Mesendoderm (in vitro differentiated cells): ENCODE measurements around the gene APOBR.
"Not testable (repeated sequence)": the region's sequence is repeated elsewhere in the genome, so short reads cannot be mapped to it uniquely, and the experiment has no call there.

Experiments used
- DNase-seq: peaks from one replicate; pipeline ENCODE4 v3.0.0; 2013
- H2AK5ac ChIP-seq: 2 replicates; pipeline ENCODE4 v1.6.1; 2013; ENCODE audit warnings: low read length, inconsistent platforms
- H2BK120ac ChIP-seq: 2 replicates; pipeline ENCODE4 v1.6.1; 2013; ENCODE audit warnings: low read depth, mild to moderate bottlenecking, low read length, moderate library complexity, mixed read lengths
- H2BK15ac ChIP-seq: replicated peaks from 2 replicates; pipeline ENCODE4 v1.6.1; 2013; ENCODE audit warnings: low read depth, mild to moderate bottlenecking, moderate library complexity
- H2BK5ac ChIP-seq: 2 replicates; pipeline ENCODE4 v1.6.1; 2013; ENCODE audit warnings: low read length, inconsistent platforms
- H3K18ac ChIP-seq: 2 replicates; pipeline ENCODE4 v1.6.1; 2013; ENCODE audit warnings: mild to moderate bottlenecking, low read length, mixed read lengths
- H3K23ac ChIP-seq: one replicate; pipeline ENCODE4 v1.6.1; 2013; ENCODE audit warnings: low read length
- H3K27ac ChIP-seq: 2 replicates; pipeline ENCODE4 v1.5.1; 2013; ENCODE audit warnings: low read depth, mild to moderate bottlenecking, inconsistent platforms, low read length, moderate library complexity
- H3K27me3 ChIP-seq: 2 replicates; pipeline ENCODE4 v1.6.1; 2013; ENCODE audit warnings: low read length, control low read depth, mild to moderate bottlenecking, inconsistent platforms; ENCODE audit not compliant: insufficient read depth, poor library complexity
- H3K36me3 ChIP-seq: 2 replicates; pipeline ENCODE4 v1.6.1; 2013; ENCODE audit warnings: low read length, inconsistent platforms; ENCODE audit not compliant: control insufficient read depth, insufficient read depth
- H3K4ac ChIP-seq: one replicate; pipeline ENCODE4 v1.6.1; 2013; ENCODE audit warnings: low read depth, mild to moderate bottlenecking, low read length, moderate library complexity
- H3K4me1 ChIP-seq: 2 replicates; pipeline ENCODE4 v1.6.1; 2013; ENCODE audit warnings: low read depth, low read length, inconsistent platforms; ENCODE audit not compliant: control insufficient read depth
- H3K4me2 ChIP-seq: 2 replicates; pipeline ENCODE4 v1.6.1; 2013; ENCODE audit warnings: low read length
- H3K4me3 ChIP-seq: 2 replicates; pipeline ENCODE4 v1.5.1; 2013; ENCODE audit warnings: mild to moderate bottlenecking, low read length
- H3K56ac ChIP-seq: one replicate; pipeline ENCODE4 v1.6.1; 2013; ENCODE audit warnings: low read length
- H3K79me1 ChIP-seq: 2 replicates; pipeline ENCODE4 v1.6.1; 2013; ENCODE audit warnings: low read length, inconsistent platforms
- H3K79me2 ChIP-seq: 2 replicates; pipeline ENCODE4 v1.6.1; 2013; ENCODE audit warnings: mild to moderate bottlenecking, low read length; ENCODE audit not compliant: control insufficient read depth, insufficient read depth
- H3K9ac ChIP-seq: 2 replicates; pipeline ENCODE4 v1.6.1; 2013; ENCODE audit warnings: low read length, inconsistent platforms
- H4K5ac ChIP-seq: one replicate; pipeline ENCODE4 v1.6.1; 2013; ENCODE audit warnings: low read length
- H4K8ac ChIP-seq: one replicate; pipeline ENCODE4 v1.6.1; 2013; ENCODE audit warnings: low read depth, mild to moderate bottlenecking, control low read depth, low read length, moderate library complexity
- WGBS: extraction: QIAGEN DNeasy Blood & Tissue Kit; methylation state at CpG from one replicate; pipeline ENCODE4 v1.1.7; 2013; ENCODE audit warnings: low lambda C conversion rate, missing lambda C conversion rate; ENCODE audit not compliant: insufficient coverage; ENCODE audit errors: extremely low coverage; 5-methylcytosine and 5-hydroxymethylcytosine counted together

APOBR gene

GRCh38 chr16:28540346-28540745 lies 45.9 kb downstream of the APOBR start:
- H3K4ac ChIP-seq, result no peak overlapping the region
- H4K5ac ChIP-seq, result no peak overlapping the region
- H3K4me1 ChIP-seq, result no peaks in the 10 kb centered on the region
- H2AK5ac ChIP-seq, result no peak overlapping the region
- H3K23ac ChIP-seq, result no peak overlapping the region
- no peak overlapping the region for H3K56ac ChIP-seq
- no peaks in the 10 kb centered on the region for H3K79me1 ChIP-seq
- H3K79me2 ChIP-seq, result no peaks in the 10 kb centered on the region
- DNase-seq, result no peak
- no peak overlapping the region for H3K18ac ChIP-seq
- no CpG with 5 or more reads among the region's 3 CpGs for WGBS
- H3K27me3 ChIP-seq, result no peaks in the 10 kb centered on the region
- H2BK120ac ChIP-seq, result no peak overlapping the region
- H3K36me3 ChIP-seq, result no peaks in the 10 kb centered on the region
- no peak overlapping the region for H4K8ac ChIP-seq
- H3K4me3 ChIP-seq, result no peak overlapping the region
- no peak overlapping the region for H3K4me2 ChIP-seq
- no peak overlapping the region for H3K9ac ChIP-seq
- no peak overlapping the region for H2BK15ac ChIP-seq
- no peak overlapping the region for H3K27ac ChIP-seq
- H2BK5ac ChIP-seq, result no peak overlapping the region

GRCh38 chr16:28542646-28543045 lies 48.2 kb downstream of the APOBR start:
- no peaks in the 10 kb centered on the region for H3K79me2 ChIP-seq
- no peak overlapping the region for H2AK5ac ChIP-seq
- no peak overlapping the region for H4K8ac ChIP-seq
- H3K56ac ChIP-seq, result no peak overlapping the region
- no CpG with 5 or more reads among the region's 7 CpGs for WGBS
- H3K23ac ChIP-seq, result no peak overlapping the region
- H2BK120ac ChIP-seq, result no peak overlapping the region
- no peaks in the 10 kb centered on the region for H3K36me3 ChIP-seq
- no peak overlapping the region for H2BK15ac ChIP-seq
- no peak overlapping the region for H3K18ac ChIP-seq
- no peak overlapping the region for H3K4me2 ChIP-seq
- no peak overlapping the region for H4K5ac ChIP-seq
- H3K79me1 ChIP-seq, result no peaks in the 10 kb centered on the region
- no peak overlapping the region for H3K27ac ChIP-seq
- DNase-seq, result no peak
- H2BK5ac ChIP-seq, result no peak overlapping the region
- no peak overlapping the region for H3K9ac ChIP-seq
- H3K27me3 ChIP-seq, result no peaks in the 10 kb centered on the region
- H3K4me1 ChIP-seq, result no peaks in the 10 kb centered on the region
- H3K4me3 ChIP-seq, result no peak overlapping the region
- no peak overlapping the region for H3K4ac ChIP-seq

DNA sequence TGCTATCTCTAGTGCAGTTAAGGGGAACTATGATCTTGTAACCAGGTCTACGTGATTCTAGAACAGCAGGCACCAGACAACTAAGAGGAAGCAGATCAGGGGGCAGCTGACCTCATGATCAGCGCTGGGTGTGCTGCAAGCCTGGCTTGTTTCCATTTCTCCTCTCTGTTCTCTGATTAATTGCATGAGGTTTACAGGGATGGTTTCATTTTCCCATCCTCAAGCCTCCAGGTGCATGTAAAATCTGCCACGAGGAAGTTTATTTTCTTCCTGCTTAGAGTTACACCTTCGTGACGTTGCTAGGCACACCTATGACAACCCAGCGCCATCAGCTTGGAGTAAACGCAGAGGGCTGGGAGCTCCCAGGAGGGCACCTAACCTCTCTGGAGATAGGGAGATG lies 48.6 kb downstream of the APOBR start:
- Histone ChIP-seq H3K36me3 (no peaks in the 10 kb centered on the region), H4K5ac (no peak overlapping the region), H4K8ac (no peak overlapping the region), H3K4me3 (no peak overlapping the region), H2AK5ac (no peak overlapping the region), H2BK15ac (no peak overlapping the region), H3K23ac (no peak overlapping the region), H3K4me2 (no peak overlapping the region), H3K4ac (no peak overlapping the region), H3K79me2 (no peaks in the 10 kb centered on the region), H3K18ac (no peak overlapping the region), H2BK120ac (no peak overlapping the region), H3K27ac (no peak overlapping the region), H3K79me1 (no peaks in the 10 kb centered on the region), H3K4me1 (no peaks in the 10 kb centered on the region), H3K27me3 (no peaks in the 10 kb centered on the region), H3K9ac (no peak overlapping the region), H3K56ac (no peak overlapping the region), H2BK5ac (no peak overlapping the region)
- no CpG with 5 or more reads among the region's 7 CpGs for WGBS
- no peak for DNase-seq

GRCh38 chr16:28544998-28545397 lies 50.6 kb downstream of the APOBR start:
- H2BK120ac ChIP-seq, result no peak overlapping the region

DNA sequence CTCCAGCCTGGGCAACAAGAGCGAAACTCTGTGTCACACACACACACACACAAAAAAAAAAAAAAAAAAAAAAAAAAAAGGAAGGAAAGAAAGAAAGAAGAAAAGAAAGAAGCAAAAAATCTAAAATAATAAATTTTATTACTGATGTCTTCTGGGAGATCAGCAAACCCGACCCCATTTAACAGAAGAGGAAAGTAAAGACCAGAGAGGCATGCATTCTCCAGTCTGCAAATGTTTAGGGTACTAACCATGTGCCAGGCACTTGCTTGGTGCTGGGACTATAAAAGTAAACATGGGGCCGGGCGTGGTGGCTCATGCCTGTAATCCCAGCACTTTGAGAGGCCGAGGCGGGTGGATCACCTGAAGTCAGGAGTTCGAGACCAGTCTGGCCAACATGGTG lies 51.5 kb downstream of the APOBR start:
- H3K4me1 ChIP-seq, H3K27me3 ChIP-seq, H3K4me3 ChIP-seq, H2BK120ac ChIP-seq, H3K56ac ChIP-seq, H3K27ac ChIP-seq, H3K79me1 ChIP-seq, H3K36me3 ChIP-seq, H3K9ac ChIP-seq, H2BK5ac ChIP-seq, H3K4ac ChIP-seq, H3K4me2 ChIP-seq, H4K8ac ChIP-seq, H4K5ac ChIP-seq, H2BK15ac ChIP-seq, H3K79me2 ChIP-seq, DNase-seq, H3K23ac ChIP-seq, H2AK5ac ChIP-seq, H3K18ac ChIP-seq: not testable (repeated sequence)
- WGBS, result no CpG with 5 or more reads among the region's 7 CpGs

More at GRCh38 chr16:28544998-28545397, 50.6 kb downstream of the APOBR start:
- H2BK5ac ChIP-seq, result no peak overlapping the region
- no peak overlapping the region for H3K56ac ChIP-seq
- no peak overlapping the region for H4K8ac ChIP-seq
- no peaks in the 10 kb centered on the region for H3K36me3 ChIP-seq
- no peak for DNase-seq
- no peak overlapping the region for H3K4me3 ChIP-seq
- no peaks in the 10 kb centered on the region for H3K79me1 ChIP-seq
- no peak overlapping the region for H3K9ac ChIP-seq
- H3K27me3 ChIP-seq, result no peaks in the 10 kb centered on the region
- H3K79me2 ChIP-seq, result no peaks in the 10 kb centered on the region
- H3K4ac ChIP-seq, result no peak overlapping the region
- no peak overlapping the region for H4K5ac ChIP-seq
- H2BK15ac ChIP-seq, result no peak overlapping the region
- no peak overlapping the region for H3K4me2 ChIP-seq
- WGBS, result no CpG with 5 or more reads among the region's 3 CpGs
- no peaks in the 10 kb centered on the region for H3K4me1 ChIP-seq
- no peak overlapping the region for H3K27ac ChIP-seq
- H3K23ac ChIP-seq, result no peak overlapping the region
- H3K18ac ChIP-seq, result no peak overlapping the region
- no peak overlapping the region for H2AK5ac ChIP-seq

- H3K9ac ChIP-seq, result no peak overlapping the region
- H3K4me3 ChIP-seq, result no peak overlapping the region
- no peak overlapping the region for H2BK120ac ChIP-seq
- H3K4me1 ChIP-seq, result no peaks in the 10 kb centered on the region
- H3K56ac ChIP-seq, result no peak overlapping the region
- no peak overlapping the region for H3K27ac ChIP-seq
- no peak overlapping the region for H3K4ac ChIP-seq
- H3K79me2 ChIP-seq, result no peaks in the 10 kb centered on the region
- DNase-seq, result no peak
- no peak overlapping the region for H4K5ac ChIP-seq
- H4K8ac ChIP-seq, result no peak overlapping the region
- no peak overlapping the region for H3K18ac ChIP-seq
- WGBS, result no CpG with 5 or more reads among the region's 7 CpGs
- H2AK5ac ChIP-seq, result no peak overlapping the region
- H2BK5ac ChIP-seq, result no peak overlapping the region
- H3K36me3 ChIP-seq, result no peaks in the 10 kb centered on the region
- H2BK15ac ChIP-seq, result no peak overlapping the region
- no peaks in the 10 kb centered on the region for H3K27me3 ChIP-seq
- H3K79me1 ChIP-seq, result no peaks in the 10 kb centered on the region
- H3K23ac ChIP-seq, result no peak overlapping the region
- H3K4me2 ChIP-seq, result no peak overlapping the region
Measured at GRCh38 chr16:28546626-28547025, 52.2 kb downstream of the APOBR start.
